Stimulated activated naive B cell treated with anti-CD40 and anti-IgM and Interleukin-4, amounts not matched to agents 10 μg/mL and 1 μg/mL and 100 μg/mL, for 72 hours (primary cell): ENCODE data around the gene DSTN.

Experiments
- ATAC-seq, 2 donors: fragments of 150-1000 bp; cut with Tn5 transposase; replicated peaks; 2 replicates each; pipeline ENCODE4 v1.10.0; 2021; ENCODE audit warnings: moderate library complexity in 1 of 2
- DNase-seq: peaks from one replicate; pipeline ENCODE4 v3.0.0; 2021
- H3K27ac Mint-ChIP-seq: one replicate; pipeline ENCODE4 v1.8.0; 2022; ENCODE audit warnings: mild to moderate bottlenecking, mixed read lengths
- H3K27me3 Mint-ChIP-seq, 2 donors: one replicate each; pipeline ENCODE4 v1.8.0; 2022; ENCODE audit warnings: mixed read lengths in 2 of 2
- H3K36me3 Mint-ChIP-seq, 2 donors: one replicate each; pipeline ENCODE4 v1.8.0; 2022; ENCODE audit warnings: mixed read lengths in 2 of 2, mild to moderate bottlenecking in 1 of 2
- H3K4me1 Mint-ChIP-seq, 2 donors: one replicate each; pipeline ENCODE4 v1.8.0; 2022; ENCODE audit warnings: mixed read lengths in 2 of 2, mild to moderate bottlenecking in 1 of 2
- H3K4me3 Mint-ChIP-seq, 2 donors: one replicate each; pipeline ENCODE4 v1.8.0; 2022; ENCODE audit warnings: mild to moderate bottlenecking in 2 of 2, mixed read lengths in 2 of 2, moderate library complexity in 1 of 2
- H3K9me3 Mint-ChIP-seq, 2 donors: one replicate each; pipeline ENCODE4 v1.8.0; 2022; ENCODE audit warnings: mixed read lengths in 2 of 2, mild to moderate bottlenecking in 1 of 2

The DSTN gene

DNA sequence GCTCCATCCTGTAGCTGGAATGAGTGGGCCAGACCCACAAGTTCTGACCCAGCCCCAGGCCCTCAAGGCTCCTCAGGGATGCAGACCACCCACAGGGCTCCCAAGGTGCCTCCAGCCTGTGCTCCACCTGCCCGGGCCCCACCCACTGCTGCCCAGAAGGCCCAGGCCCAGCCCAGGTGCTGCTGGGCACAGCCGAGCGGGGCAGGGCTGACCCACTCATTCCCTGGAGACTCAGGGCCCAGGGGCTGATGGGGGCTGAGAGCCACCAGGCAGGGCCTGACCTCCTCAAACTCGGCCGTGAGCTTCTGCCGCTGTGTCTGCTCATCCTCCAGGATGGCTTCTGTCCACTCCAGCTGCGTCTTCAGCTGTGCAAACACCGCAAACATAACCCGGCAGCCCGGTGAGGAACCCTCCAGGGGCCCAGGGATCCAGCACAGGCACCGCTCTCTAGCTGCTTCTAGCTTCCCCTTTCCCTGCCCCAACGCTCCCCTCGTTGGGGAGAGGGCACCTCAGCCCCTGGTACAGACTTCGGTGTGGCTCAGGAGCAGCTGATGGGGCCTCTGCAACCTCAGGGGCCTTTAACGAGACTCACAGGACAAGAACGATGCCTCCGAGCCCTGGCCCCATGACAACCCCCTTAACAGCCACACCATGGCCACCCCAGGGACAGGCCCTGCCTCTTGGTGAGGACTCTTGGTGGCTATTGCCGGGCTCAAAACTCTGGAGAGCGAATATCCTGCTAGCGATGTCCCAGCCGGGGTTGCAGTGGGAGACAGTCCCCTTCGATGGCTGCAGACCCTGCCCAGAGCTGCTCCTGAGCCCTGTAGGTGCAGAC is 46.0 kb downstream of the DSTN start:
- no peak for ATAC-seq
- Mint-ChIP-seq H3K4me3 (no peak overlapping the region), H3K27me3 (no peaks in the 10 kb centered on the region), H3K4me1 (peaks cover 11% of the 10 kb centered on the region in 2 donors), H3K27ac (no peak overlapping the region), H3K36me3 (peaks cover 26 to 36% of the 10 kb centered on the region in 2 donors), H3K9me3 (no peaks in the 10 kb centered on the region)
- no peak for DNase-seq

DNA sequence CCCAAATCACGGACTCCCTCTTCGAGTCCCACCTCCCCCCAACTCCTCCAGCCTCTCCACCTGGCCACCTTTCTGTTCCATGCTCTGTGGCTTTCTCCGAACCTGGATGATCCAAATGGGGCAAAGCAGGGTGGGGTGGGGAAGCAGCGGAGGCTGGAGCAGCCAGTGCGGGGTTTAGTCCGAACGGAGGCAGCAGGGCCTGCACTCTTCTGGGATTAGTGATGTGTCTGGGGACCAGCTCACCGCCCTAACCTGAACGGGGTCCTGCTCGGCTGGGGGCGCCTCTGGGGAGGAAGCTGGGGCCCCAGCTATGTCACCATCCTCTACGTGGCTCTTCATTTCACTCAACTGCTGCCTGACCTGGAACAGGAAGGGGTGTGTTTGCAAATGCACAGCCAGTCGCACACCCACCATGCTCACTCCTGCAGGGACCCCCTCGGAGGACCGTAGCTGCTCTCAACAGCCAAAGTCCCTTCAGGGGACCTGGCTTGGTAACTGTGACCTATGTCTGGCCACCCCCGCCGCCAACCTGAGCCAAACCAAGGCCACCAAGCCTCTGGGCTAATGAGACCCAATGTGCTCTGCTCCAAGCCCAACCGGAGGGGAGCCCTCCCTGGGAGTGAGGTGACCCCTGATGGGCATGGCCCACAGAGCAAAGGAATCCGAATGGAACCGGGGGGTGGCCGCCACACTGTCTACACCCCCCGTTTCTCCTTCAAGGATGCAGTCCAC is 46.8 kb downstream of the DSTN start:
- H3K4me1 Mint-ChIP-seq: peaks cover 10 to 11% of the 10 kb centered on the region in 2 donors
- DNase-seq (no peak), ATAC-seq (no peak)
- H3K36me3 Mint-ChIP-seq: peaks cover 26 to 38% of the 10 kb centered on the region in 2 donors
- H3K27me3 Mint-ChIP-seq: no peaks in the 10 kb centered on the region
- H3K4me3 Mint-ChIP-seq: no peak overlapping the region
- H3K27ac Mint-ChIP-seq: peak overlapping the region; percentile 9
- H3K9me3 Mint-ChIP-seq: no peaks in the 10 kb centered on the region

DNA sequence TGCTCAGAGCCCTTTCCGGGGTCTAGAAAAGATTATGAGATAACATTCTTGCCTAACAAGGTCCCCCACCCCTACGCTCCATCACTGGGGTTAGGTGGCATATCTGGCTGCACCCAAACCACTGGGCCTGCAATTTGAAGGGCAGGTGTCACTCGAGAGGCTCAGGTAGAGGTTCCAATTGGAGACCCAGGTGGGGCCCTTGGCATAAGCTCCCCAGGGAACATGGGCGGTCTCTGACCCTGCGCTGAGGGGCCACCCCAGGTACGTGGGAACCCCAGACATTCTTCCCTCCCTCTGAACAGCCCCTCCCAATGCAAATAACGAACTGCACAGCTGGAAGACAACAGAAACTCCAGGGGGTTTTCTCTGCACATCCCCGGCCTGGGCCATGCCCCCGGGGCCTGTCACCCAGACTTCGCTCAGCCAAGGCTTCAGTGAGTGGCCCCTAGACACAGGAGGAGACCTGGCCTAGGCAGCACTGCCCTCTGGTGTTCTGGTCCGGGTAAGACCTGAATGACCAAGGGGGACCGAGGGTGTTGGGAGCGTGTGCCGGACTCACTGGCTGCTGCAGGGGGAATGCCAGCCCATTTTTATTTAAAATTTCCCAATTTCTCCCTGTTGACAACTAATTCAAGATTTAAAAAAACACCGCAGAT is 47.5 kb downstream of the DSTN start:
- DNase-seq: no peak
- no peaks in the 10 kb centered on the region for H3K9me3 Mint-ChIP-seq
- peak overlapping the region; percentile 9 for H3K27ac Mint-ChIP-seq
- no peaks in the 10 kb centered on the region for H3K27me3 Mint-ChIP-seq
- peak; percentile 64 to 75 for ATAC-seq
- H3K4me1 Mint-ChIP-seq: peaks cover 7 to 11% of the 10 kb centered on the region in 2 donors
- peaks cover 33 to 43% of the 10 kb centered on the region in 2 donors for H3K36me3 Mint-ChIP-seq
- H3K4me3 Mint-ChIP-seq: no peak overlapping the region

DNA sequence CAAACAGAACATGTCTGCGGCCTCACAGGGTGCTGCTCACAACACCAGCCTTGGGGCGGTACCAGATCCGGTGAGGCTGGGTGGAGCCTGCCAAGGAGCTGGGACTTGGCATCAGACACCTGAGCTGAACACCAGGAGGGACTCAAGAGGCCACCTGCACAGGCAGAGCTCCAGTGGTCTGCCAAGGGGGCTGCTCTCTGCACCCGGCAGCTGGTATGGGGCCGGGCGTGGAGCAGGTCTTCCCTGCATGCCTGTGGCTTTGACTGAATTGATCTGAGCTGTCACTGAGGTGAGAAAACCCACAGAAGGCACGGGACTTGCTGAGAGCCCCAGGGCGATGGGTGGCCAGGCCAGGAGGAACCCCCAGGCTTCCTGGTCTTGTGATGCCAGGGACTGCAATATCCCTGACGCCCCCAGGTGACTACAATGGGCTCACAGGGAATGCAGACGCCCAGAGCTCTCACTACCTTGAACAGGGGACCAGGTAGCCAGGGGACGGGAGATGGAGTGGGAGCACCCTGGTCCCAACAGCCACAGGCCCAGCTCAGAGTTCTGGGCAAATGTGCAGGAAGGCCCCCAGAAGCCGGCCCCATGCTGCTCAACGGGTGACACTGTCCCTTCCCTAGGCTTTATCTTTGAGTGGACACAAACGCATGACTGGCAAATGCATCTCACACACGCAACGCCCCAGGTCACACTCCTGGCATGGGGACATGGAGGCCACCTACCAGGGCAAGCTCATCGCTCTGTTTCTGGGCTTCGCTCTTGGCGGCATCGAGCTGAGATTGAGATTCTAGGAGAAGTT is 48.2 kb downstream of the DSTN start:
- H3K27me3 Mint-ChIP-seq: no peaks in the 10 kb centered on the region
- DNase-seq: no peak
- no peaks in the 10 kb centered on the region for H3K9me3 Mint-ChIP-seq
- peaks cover 0 to 6% of the 10 kb centered on the region in 2 donors for H3K4me1 Mint-ChIP-seq
- peaks cover 32 to 42% of the 10 kb centered on the region in 2 donors for H3K36me3 Mint-ChIP-seq
- ATAC-seq: peak in 1 of 2 donors; percentile 6
- H3K27ac Mint-ChIP-seq: no peak overlapping the region
- no peak overlapping the region for H3K4me3 Mint-ChIP-seq

DNA sequence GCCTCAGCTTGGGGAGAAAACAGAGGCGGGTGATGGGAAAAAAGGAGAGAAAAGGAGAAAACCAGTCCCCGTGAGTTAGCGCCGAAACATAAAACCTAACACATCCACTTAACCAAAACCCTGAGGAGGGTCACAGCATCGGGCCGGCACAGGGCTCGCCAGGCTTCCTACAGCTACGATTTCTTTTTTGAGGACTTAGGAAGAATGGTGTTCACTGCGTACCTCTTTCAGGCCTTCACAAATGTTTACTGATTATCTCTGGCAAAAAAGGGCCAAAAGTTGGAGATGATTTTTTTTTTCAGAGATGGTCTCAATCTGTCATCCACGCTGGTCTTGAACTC is 48.8 kb downstream of the DSTN start:
- no peak for DNase-seq

DNA sequence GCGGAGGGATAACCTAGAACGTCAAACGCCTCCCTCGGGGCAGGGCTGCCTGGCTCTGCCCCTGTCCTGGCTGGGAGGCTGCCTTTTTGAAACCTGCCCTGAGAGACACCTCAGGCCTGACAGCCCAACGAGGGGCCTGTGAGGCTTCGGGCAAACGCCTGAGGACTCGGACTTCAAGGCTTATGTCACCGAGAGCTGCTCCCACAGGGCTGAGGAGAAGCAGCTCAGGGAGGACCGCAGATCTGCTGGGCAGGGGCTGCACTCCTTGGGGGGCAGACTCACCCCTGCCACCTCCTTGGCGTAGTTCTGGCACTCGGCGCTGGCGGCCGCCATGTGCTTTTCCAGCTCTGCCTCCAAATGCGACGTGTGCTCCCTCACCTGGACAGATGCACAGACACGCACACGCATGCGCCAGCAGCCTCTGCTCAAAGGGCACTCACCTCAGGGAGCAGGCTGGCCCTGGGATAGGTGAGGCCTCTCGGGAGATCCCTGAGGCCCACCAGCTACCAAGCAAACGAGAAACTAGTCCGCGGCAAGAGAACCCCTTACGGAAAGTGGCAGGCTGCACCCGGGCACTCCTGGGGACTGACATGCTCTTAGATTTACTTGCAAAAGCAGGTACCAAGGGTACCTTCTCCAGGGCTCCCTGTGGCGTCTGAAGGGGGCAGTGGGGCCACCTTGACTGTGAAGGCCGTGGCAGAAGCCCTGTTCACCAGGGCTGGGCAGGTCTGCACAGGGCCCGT is 49.6 kb downstream of the DSTN start:
- H3K9me3 Mint-ChIP-seq: no peaks in the 10 kb centered on the region
- peaks cover 0 to 6% of the 10 kb centered on the region in 2 donors for H3K4me1 Mint-ChIP-seq
- DNase-seq (no peak), ATAC-seq (no peak)
- peaks cover 28 to 45% of the 10 kb centered on the region in 2 donors for H3K36me3 Mint-ChIP-seq
- H3K27ac Mint-ChIP-seq: no peak overlapping the region
- H3K27me3 Mint-ChIP-seq: no peaks in the 10 kb centered on the region
- H3K4me3 Mint-ChIP-seq: no peak overlapping the region

More for the DNA sequence above, 48.8 kb downstream of the DSTN start:
- H3K27ac Mint-ChIP-seq: no peak overlapping the region
- H3K36me3 Mint-ChIP-seq: peaks cover 32 to 43% of the 10 kb centered on the region in 2 donors
- ATAC-seq: no peak
- no peaks in the 10 kb centered on the region for H3K27me3 Mint-ChIP-seq
- no peaks in the 10 kb centered on the region for H3K9me3 Mint-ChIP-seq
- H3K4me1 Mint-ChIP-seq: peaks cover 0 to 6% of the 10 kb centered on the region in 2 donors
- H3K4me3 Mint-ChIP-seq: no peak overlapping the region

DNA sequence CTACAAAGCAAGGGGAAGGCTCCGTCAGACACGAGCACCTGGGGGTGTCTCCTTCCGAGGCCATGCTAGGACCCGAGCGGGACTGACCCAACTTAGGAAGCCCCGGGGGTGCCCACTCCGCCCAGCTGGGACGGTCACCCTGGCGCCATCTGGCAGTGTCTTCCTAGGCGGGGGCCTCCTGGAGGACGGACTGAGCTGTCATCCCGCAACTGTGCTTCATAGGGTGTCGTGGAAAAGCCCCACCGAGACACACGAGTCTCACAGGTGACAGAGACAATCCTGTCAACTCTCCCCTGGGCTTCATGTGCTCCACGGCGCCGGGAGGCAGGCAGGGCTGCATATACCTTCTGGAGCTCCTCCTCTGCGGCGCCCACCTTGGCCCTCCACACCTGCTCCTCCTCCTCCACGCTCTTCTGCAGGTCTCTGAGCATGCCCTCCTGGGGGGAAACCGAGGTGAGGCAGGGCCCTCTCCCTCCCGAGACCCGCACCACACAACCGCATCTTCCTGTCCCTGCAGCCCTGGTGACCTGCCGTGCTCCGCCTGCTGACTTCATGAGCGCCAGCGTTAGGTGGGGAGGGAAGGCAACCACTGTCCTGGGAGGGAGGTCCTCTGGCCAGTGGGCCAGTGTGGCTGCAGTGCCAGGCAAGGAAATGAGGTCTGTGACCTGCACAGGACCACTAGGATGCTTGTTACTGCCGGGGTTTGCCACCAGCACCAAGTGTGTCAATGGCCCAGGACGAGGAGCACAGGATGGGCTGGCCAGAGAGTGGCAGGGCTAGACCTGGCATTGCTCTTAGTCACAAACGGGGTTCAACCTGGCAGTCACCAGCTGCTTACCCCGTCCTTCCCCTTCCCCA is 50.7 kb downstream of the DSTN start:
- Mint-ChIP-seq H3K27ac (no peak overlapping the region), H3K4me1 (peaks cover 0 to 6% of the 10 kb centered on the region in 2 donors), H3K27me3 (no peaks in the 10 kb centered on the region), H3K36me3 (peaks cover 27 to 47% of the 10 kb centered on the region in 2 donors), H3K4me3 (no peak overlapping the region), H3K9me3 (no peaks in the 10 kb centered on the region)
- ATAC-seq: no peak
- DNase-seq: no peak

DNA sequence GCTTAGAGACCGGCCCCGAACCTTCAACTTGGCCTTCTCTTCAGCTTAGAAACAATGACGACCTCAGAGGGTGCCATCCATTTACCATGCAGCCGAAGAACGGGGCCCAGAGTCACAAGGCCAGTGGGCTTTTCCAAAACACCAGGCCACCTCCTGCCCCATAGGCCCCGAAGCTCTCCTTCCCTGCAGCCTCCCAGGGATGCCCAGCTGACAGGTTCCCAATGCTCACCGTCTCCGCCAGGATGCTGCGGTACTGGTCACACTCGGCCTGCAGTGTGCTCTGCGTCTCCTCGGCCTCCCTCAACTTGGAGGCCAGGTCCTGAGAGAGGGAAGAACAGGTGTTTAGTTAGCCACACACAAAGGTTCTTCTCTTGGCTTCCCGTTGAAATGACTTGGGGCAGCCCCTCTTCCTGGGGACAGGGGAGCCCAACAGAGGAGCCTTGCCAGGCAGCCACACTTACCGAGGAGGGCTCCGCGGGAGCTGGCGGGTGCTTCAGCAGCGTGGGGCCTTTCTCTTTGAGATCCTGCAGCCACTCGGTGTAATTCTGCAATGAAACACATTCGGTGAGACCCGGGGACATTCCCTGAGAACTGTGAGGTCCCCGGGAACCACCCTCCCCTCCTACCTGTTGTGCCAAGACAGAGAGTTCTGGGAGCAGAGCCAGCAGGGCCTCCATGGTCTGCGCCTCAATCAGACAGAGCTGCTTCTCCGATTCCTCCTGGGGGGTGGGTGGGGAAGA is 51.5 kb downstream of the DSTN start:
- Mint-ChIP-seq H3K27ac (no peak overlapping the region), H3K4me3 (no peak overlapping the region), H3K27me3 (no peaks in the 10 kb centered on the region), H3K36me3 (peaks cover 32 to 54% of the 10 kb centered on the region in 2 donors), H3K4me1 (peaks cover 0 to 4% of the 10 kb centered on the region in 2 donors), H3K9me3 (no peaks in the 10 kb centered on the region)
- no peak for DNase-seq
- ATAC-seq: no peak

DNA sequence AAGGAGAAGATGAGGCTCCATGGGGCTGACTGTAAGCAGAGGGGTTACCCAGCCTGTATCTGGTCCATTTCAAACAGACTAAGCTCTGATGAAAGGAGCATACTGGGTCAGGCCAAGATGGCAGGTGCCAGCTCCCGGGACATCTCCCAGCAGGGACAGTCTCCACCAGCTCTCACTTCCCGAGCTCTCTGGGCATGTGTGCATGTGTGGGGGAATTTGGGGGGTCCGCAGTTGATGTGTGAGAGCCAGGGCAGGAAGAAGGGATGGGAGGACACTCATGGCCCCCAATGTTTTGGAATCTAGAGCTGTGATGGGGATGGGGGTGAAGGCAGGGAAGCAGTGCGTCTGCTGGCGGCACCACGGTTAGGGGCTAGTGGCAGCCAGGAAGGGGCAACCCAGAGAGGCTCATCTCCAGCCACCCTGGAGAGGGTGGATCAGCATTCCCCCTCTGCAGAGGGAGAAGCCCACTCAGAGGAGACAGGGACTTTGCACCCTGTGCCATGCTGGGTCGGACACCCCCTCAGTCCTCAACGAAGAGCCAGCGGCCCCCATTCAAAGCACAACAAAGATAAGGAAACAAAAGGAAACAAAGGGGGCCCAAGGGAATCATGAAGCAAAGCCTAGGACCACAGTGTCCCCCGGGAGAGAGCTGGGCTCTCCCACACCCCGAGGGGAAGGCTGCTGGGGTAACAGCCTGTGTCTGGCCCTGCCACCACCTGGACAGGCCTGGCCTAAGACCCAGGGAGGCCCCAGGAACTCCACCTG is 52.4 kb downstream of the DSTN start:
- peaks cover 32 to 59% of the 10 kb centered on the region in 2 donors for H3K36me3 Mint-ChIP-seq
- ATAC-seq: no peak

DNA sequence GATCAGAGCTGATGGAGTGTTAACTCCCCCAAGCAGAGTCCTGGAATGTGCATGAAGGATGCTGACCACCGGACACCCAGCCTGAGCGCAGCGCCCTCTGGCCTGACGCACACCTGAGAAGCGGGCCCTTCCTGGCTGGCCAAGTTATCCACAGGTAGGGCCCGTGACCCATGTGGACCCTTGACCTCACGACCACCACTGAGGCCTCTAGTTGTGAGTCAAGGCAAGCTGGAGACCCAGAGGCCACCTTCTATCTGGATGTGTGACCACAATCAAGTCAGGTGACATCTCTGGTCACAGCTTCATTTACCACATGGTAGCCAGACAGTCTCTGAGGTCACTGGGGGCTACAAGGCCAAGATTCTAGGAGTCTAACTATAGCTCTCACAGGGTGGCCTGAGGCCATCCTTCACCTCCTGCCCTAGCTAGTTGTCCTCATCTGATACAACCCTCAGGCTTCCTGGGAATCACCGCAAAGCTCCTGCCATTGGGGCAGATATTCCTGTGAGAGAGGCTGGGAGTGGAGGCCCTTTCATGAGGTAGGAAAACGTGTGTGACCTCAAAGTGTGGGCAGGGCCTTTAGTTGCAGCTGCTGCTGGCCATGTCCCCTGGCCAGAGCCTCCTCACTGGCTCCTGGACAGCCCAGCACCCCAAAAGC is 53.1 kb downstream of the DSTN start:
- DNase-seq: no peak
- Mint-ChIP-seq H3K9me3 (no peaks in the 10 kb centered on the region), H3K27me3 (no peaks in the 10 kb centered on the region), H3K4me3 (no peak overlapping the region), H3K36me3 (peaks cover 33 to 55% of the 10 kb centered on the region in 2 donors), H3K4me1 (peaks cover 0 to 1% of the 10 kb centered on the region in 2 donors), H3K27ac (no peak overlapping the region)
- no peak for ATAC-seq

More for the DNA sequence above, 52.4 kb downstream of the DSTN start:
- H3K27ac Mint-ChIP-seq: no peak overlapping the region
- no peak for DNase-seq
- no peak overlapping the region for H3K4me3 Mint-ChIP-seq
- no peaks in the 10 kb centered on the region for H3K27me3 Mint-ChIP-seq
- H3K4me1 Mint-ChIP-seq: peaks cover 0 to 1% of the 10 kb centered on the region in 2 donors
- no peaks in the 10 kb centered on the region for H3K9me3 Mint-ChIP-seq

DNA sequence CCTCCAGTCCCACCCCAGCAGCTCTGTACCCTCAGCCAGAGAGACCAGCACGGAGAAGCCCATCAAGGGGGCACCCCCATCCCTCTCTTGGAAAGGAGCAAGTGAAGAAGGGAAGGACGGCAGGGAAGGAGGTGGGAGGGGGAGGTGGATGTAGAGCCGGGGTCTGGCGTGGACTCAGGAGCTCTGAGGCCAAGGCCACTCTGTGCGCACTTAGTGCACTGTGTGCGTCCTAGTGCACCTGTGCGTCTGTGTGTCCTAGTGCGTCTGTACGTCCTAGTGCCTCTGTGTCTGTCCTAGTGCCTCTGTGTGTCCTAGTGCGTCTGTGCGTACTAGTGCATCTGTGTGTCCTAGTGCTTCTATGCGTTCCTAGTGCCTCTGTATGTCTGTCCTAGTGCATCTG is 54.2 kb downstream of the DSTN start:
- peaks cover 32 to 59% of the 10 kb centered on the region in 2 donors for H3K36me3 Mint-ChIP-seq
- peaks cover 0 to 1% of the 10 kb centered on the region in 2 donors for H3K4me1 Mint-ChIP-seq
- no peaks in the 10 kb centered on the region for H3K27me3 Mint-ChIP-seq
- H3K4me3 Mint-ChIP-seq: no peak overlapping the region
- no peak overlapping the region for H3K27ac Mint-ChIP-seq
- no peaks in the 10 kb centered on the region for H3K9me3 Mint-ChIP-seq
- DNase-seq (no peak), ATAC-seq (no peak)
